Measurements from ENCODE around the gene LYRM1. TPM values are rescaled to one million over a fixed set of nuclear protein-coding genes. Genes with fewer than 3 reads are reported as not detected.

Gene LYRM1
- total and polyA plus RNA-seq, 7 donors, result 31.2 to 85.6 (median 43.7) TPM

DNA sequence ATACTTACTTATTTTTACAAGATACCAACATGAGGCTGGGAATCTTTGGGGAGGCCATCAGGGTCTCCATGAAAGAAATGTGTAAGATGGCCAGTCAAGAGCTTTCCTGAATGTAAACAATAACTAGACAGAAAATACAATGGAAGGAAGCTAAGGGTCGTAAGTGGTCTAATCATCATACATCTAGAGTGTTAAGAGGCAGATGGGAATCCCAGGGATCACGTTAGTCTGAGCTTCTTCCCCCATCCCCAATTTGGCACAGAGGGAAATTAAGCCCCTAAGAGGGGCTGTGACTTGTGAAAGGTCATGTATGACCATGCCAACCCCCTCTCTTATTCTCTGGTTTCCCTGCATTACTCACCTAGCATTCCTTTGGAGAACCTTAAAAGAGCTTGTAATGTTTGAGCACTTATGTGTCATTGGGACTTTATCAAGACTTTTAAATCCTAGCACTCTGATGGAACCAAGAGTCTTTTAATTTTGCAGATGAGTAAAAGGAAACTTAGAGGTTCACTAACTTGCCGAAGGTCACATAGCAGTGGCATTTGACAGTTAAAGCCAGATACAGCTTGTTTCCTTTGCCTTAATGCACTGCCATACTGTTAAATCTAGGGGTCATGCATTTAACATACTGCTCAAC is 46.5 kb upstream of the LYRM1 start:
- no peak overlapping the region for H3K4me3 ChIP-seq
- TF ChIP-seq CTCF (IDR thresholded peaks at IDR 0.05), result no peak
- no peak for TF ChIP-seq POLR2AphosphoS5 (IDR thresholded peaks at IDR 0.05)
- no peak for TF ChIP-seq EP300 (IDR thresholded peaks at IDR 0.05)
- H3K4me1 ChIP-seq, result peaks cover 0 to 55% (median 45%) of the 10 kb centered on the region in 4 donors
- H3K36me3 ChIP-seq, result peaks cover 0 to 12% (median 3%) of the 10 kb centered on the region in 4 donors
- DNase-seq, result no peak
- no peaks in the 10 kb centered on the region for H3K27me3 ChIP-seq
- WGBS, 2 donors, result 93 to 96% methylated on average over 3 of the region's 3 CpGs
- peak overlapping the region in 2 of 4 donors; percentile 84 to 90 for H3K27ac ChIP-seq
- intact Hi-C loops (cut with DNase I), result loop anchor here (5.0 kb wide), 1 partner anchor 308 kb away; no protein-coding TSS in a partner anchor
- H3K9me3 ChIP-seq, result no peaks in the 10 kb centered on the region

- Histone ChIP-seq H3K36me3 (peaks cover 0 to 20% (median 7%) of the 10 kb centered on the region in 4 donors), H3K4me1 (peaks cover 0 to 55% (median 46%) of the 10 kb centered on the region in 4 donors), H3K4me3 (no peak overlapping the region), H3K27ac (no peak overlapping the region), H3K9me3 (no peaks in the 10 kb centered on the region), H3K27me3 (no peaks in the 10 kb centered on the region)
- no peak for TF ChIP-seq EP300 (IDR thresholded peaks at IDR 0.05)
- no peak for TF ChIP-seq POLR2AphosphoS5 (IDR thresholded peaks at IDR 0.05)
- TF ChIP-seq CTCF (IDR thresholded peaks at IDR 0.05), result no peak
- TF ChIP-seq POLR2A (IDR thresholded peaks at IDR 0.05), result no peak
- DNase-seq, result no peak
- WGBS, 2 donors, result 92 to 94% methylated on average over 2 of the region's 2 CpGs
- intact Hi-C loops (cut with DNase I), result loop anchor here (5.0 kb wide), 1 partner anchor 307 kb away; no protein-coding TSS in a partner anchor
Observed at GRCh38 chr16:20854963-20855362, 45.6 kb upstream of the LYRM1 start.

- no peak for DNase-seq
- Histone ChIP-seq H3K27ac (no peak overlapping the region), H3K4me1 (peaks cover 0 to 44% (median 35%) of the 10 kb centered on the region in 4 donors), H3K4me3 (no peak overlapping the region), H3K9me3 (no peaks in the 10 kb centered on the region), H3K36me3 (peaks cover 1 to 43% (median 15%) of the 10 kb centered on the region in 4 donors), H3K27me3 (no peaks in the 10 kb centered on the region)
- 90 to 96% methylated on average over 2 of the region's 2 CpGs for WGBS, 2 donors
- intact Hi-C loops (cut with DNase I), result no loop called here
- no peak for TF ChIP-seq EP300 (IDR thresholded peaks at IDR 0.05)
- no peak for TF ChIP-seq POLR2AphosphoS5 (IDR thresholded peaks at IDR 0.05)
- no peak for TF ChIP-seq POLR2A (IDR thresholded peaks at IDR 0.05)
- TF ChIP-seq CTCF (IDR thresholded peaks at IDR 0.05), result no peak
Observed at GRCh38 chr16:20857281-20857680, 43.3 kb upstream of the LYRM1 start.

DNA sequence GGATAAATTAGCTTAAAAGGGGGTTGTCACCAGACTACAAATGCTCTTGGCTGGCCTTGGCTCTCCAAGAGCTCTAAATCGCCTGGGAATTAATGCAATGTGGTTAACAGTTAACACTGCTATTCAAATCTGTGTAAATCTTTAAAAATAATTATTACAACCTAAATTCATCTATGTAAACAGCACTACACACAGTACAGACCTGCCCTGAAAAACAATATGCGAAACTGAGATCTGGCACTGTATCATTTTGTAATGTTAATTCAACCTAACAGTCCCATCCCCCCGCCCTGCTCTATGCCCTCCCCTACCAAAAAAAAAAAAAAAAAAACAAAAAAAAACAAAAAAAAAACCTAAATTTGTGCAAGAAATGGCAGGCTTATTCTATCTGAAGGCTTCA is 41.3 kb upstream of the LYRM1 start:
- Histone ChIP-seq H3K4me3 (no peak overlapping the region), H3K27me3 (no peaks in the 10 kb centered on the region), H3K4me1 (peaks cover 0 to 42% (median 22%) of the 10 kb centered on the region in 4 donors), H3K36me3 (peaks cover 2 to 44% (median 15%) of the 10 kb centered on the region in 4 donors), H3K9me3 (no peaks in the 10 kb centered on the region), H3K27ac (no peak overlapping the region)
- intact Hi-C loops (cut with DNase I), result no loop called here
- TF ChIP-seq POLR2AphosphoS5 (IDR thresholded peaks at IDR 0.05) (no peak), CTCF (IDR thresholded peaks at IDR 0.05) (no peak), POLR2A (IDR thresholded peaks at IDR 0.05) (no peak), EP300 (IDR thresholded peaks at IDR 0.05) (no peak)
- no peak for DNase-seq
- 95 to 97% methylated on average over 3 of the region's 3 CpGs for WGBS, 2 donors
